ENCODE measurements around the gene AGO3.
"Not testable (repeated sequence)": the region's sequence is repeated elsewhere in the genome, so short reads cannot be mapped to it uniquely, and the experiment has no call there.

Gene AGO3

DNA sequence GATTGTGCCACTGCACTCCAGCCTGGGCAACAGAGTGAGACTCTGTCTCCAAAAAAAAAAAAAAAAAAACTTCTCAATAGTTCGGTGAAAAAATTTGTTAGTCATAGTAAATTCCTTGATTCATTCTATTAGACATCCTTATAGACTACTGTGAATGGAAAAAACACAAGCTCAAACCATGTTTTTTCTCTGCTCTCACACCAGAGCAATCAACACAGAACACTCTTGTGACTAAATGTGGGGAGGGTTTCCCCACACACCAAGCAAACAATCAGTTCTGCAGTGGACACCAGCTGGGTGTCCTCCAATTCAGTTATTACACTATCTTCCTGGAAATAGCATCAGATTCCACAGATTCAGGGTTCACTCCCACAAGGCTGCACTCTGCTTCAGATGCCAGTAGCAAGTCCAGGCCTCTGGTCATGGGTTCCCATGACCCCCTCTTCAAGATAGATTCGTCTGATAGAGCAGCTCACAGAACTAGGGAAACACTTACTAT is 83.9 kb downstream of the AGO3 start:
- DNase-seq = no peak

DNA sequence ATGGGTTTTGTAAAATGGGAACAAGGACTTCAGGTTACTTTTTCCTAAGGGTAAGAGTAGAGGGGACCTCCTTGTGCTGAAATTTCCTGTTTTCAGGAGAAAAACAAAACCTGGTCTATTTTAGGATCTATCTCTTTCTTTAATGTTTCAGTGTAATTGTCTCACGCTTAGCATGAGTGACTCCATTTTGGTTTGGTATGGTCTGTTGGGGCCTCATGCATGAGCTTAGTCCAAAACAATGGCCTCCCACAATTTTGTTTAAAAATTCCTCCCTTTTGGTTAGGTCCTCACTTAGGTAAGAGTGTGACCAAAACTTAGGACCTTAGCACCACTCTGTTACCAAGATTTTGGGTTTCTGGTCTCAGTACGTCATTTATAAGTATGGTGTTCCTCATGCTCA is 85.8 kb downstream of the AGO3 start:
- DNase-seq = no peak

DNA sequence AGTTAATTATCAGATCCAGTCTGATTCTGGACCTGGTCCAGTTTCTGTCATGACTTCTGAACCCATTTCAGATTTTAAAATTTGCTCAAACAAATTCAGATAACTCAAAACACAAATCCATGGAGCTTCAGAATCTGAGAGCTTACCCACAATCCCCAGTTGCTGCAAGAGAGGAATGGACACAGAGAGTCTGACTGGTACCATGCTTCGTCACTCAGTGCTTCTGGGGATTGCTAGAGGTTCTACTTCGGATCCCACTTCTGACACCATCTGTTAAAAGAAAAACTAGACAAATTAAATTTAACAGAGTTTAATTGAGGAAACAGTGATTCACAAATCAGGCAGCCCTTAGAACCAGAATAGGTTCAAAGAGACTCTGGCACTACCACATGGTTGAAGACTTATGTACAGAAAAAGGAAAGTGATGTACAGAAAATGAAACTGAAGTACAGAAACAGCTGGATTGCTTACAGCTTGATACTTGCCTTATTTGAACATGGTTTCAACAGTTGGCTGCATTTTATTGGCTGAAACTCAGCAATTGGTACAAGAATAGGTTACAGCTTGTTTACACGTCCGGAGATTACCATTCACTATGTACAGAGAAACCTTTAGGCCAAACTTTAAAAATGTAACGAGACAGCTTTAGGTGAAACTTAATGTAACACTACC is 92.3 kb downstream of the AGO3 start:
- DNase-seq = no peak

DNA sequence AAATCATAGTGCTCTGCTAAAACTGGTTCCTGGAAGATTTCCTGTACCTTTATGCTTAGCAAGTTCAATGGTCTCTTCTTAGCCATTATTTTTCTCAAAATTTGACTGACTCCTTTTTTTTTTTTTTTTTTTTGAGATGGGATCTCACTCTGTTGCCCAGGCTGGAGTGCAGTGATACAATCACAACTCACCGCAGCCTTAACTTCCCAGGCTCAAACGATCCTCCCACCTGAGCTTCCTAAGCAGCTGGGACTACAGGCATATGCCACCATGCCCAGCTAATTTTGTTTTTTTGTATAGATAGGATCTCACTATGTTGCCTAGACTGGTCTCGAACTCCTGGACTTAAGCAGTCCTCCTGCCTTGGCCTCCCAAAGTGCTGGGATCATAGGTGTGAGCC is 93.1 kb downstream of the AGO3 start:
- DNase-seq = not testable (repeated sequence)

DNA sequence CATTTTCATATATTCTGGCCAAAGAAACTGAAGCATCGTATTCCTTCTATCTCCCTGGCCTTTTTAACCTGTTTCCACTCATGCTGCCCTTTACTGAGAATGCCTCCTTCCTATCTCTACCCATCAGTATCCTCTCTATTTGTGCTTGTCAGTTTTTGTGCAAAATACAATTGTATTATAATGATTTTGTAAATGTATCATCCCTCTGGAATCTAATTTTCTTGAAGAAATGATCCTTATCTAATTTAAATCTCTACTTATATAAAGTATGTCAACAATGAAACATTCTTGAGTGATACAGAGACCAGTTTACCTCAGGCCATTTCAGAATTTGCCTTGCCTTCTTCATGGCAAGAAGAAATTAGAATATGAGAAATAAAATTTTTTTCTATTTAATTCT is 93.9 kb downstream of the AGO3 start:
- no peak for DNase-seq

DNA sequence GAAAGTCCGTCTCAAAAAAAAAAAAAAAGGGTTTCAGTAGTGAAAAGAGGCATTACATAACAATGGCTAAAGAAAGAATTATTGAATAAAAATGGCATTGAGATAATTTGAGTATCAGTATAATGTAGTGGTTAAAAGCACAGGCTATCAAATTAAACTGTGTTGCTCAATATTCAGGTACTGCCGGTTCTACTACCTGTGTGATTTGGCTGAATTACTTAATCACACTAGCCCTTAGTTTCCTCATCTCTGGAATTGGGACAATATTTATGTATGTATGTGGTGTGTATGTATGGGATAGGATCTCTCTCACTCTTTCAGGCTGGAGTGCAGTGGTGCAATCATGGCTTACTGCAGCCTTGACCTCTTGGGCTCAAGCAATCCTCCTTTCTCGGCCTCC is 96.9 kb downstream of the AGO3 start:
- no peak for DNase-seq

DNA sequence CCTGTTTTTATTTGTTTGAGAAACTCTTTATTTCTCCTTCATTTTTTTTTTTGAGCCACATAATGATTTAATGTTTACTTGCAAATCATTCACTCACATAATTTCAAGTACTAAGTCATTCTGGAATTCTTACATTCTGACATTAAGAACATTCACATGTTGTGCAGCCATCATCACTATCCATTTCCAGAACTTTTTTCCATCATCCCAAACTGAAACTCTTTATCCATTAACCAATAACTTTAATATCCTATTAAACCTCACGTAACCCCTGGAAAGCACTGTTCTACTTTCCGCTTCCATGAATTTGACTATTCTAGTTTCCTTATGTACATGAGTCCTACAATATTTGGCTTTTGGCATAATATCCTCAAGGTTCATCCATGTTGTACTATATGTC is 100.5 kb downstream of the AGO3 start:
- DNase-seq = no peak

DNA sequence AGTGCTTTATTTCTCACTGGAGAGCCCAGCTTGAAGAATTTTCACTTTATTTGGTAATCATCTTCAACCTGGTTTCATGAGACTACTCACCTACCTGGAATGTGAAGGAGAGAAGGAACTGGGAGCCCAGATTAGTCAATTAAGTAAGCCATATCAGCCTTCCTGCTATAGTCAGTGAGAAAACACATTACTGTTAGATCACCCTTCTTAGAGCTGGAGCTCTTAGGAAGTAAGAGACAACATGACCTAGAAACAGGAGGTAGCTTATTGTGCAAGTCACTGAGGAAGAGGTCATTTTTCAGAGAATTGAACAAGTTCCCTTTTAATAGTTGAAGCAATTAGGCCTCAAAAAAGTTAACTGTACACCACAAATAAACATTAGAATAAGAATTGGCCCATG is 103.8 kb downstream of the AGO3 start:
- no peak for DNase-seq

DNA sequence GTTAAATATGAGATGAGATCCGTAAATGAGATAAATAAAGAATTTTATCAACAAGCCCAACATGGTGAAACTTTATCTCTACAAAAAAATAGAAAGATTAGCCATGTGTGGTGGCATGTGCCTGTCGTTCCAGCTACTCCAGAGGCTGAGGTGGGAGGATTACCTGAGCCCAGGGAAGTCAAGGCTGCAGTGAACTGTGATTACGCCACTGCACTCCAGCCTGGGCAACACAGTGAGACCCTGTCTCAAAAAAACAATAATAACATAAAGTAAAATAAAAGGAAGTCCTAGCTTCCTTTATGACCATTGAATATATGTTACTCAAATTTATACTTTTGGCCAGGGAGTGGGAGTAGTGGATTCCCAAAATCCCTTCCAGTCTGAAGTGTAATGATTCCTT is 104.2 kb downstream of the AGO3 start:
- DNase-seq = no peak

DNA sequence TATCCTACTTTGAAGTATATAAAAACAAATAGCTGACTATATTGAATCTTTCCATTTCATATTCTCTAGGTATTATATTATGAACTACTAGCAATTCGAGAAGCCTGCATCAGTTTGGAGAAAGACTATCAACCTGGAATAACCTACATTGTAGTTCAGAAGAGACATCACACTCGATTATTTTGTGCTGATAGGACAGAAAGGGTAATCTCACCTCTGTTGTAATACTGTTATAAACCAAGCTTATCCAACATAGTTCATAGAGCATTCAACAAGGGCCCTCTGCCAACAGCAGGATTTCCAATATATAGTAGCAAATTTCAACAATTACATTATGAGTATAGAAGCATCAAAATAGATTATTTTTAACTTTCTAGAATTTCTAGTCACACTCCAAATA is 109.3 kb downstream of the AGO3 start:
- DNase-seq = no peak

DNA sequence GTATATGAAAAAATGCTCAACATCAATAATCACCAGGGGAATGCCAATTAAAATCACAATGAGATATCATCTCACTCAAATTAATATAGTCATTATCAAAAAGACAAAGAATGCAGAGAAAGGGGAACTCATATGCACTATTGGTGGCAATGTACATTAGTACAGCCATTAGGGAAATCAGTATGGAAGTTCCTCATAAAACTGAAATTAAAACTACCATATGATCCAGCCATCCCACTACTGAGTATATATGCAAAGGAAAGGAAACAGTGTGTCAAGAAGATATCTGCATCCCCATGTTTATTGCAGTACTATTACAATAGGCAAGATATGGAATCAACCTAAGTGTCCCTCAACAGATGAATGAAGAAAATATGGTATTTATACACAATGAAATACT is 120.9 kb downstream of the AGO3 start:
- no peak for DNase-seq

DNA sequence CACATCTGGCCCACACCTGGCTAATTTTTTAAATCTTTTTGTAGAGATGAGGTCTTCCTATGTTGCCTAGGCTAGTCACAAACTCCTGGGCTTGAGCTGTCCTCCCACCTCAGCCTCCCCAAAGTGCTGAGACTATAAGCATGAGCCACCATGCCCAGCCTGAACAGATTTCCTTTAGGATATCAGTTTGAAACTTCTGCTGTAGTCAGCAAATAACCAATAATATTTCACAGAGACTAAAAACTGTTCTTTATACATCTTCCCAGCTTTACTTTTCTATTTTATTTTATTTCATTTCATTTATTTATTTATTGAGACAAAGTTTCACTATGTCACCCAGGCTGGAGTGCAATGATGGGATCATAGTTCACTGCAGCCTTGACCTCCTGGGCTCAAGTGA is 123.1 kb downstream of the AGO3 start:
- DNase-seq = no peak

DNA sequence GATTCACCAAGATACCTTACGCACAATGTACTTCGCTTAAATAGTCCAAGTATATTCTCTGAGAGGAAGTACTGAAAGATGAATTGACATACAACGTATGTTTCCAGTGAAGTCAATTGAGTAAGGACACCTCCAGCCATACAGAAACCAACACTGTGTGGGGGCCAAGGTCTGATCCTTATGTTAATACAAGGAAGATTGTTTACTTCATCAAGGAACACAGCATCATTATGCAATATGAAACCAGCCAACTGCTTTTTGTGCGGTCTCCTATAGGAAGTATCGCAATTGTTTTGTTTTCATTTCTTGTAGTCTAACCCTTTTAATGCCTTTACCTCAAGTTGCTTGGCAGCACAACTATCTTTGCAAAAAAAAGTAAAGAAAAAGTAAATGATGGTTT is 124.8 kb downstream of the AGO3 start:
- DNase-seq = no peak

DNA sequence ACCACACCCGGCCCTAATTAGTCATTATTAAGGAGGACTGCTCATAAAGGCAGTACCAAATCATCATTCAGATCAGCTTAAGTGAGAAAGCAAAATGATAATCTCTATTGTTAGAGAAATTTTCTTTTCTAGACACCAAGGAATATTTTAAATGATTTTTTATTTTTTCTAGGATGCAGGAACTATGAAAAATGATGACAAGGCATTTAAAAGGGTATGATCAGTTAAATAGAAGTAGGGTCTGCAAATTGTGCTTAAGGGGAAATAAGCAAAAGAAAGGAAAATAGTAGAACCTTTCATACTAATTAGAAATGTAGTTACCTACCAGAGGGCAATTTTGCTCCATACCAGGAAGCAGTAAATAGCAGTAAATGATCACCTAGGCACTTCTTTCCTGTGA is 131.4 kb downstream of the AGO3 start:
- no peak for DNase-seq

DNA sequence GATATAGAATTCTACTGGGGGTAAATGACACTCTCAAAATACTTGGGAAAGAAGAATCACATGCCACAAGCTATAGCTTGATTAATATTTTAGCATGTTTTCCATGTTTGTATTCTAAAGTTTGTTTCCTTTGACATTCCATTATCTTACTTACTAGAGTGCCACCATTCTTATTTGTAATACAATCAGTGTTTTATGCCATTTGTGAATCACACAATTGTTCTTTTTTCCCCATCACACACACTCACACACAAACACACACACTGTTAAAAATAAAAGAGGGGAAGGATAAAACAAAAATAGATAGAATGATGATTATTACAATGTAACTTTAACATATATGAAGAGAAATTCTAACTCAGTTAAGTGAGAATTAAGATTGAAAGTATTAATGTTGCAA is 137.0 kb downstream of the AGO3 start:
- DNase-seq = no peak

DNA sequence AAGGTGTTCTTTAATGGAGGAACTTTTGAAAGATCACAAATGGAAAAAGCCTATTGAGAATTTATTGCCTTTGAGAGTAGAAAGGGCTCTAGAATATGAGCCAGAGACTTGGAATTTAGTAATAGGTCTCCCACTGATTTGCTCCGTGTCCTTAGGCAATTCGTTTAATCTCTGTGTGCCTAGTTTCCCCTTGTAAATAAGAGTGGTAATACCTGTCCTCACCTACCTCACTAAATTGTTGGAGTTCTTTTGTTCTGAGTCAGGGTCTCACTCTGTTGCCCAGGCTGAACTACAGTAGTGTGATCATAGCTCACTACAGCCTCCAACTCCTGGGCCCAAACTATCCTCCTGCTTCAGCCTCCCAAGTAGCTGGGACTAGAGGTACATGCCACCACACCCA is 138.0 kb downstream of the AGO3 start:
- no peak for DNase-seq

DNA sequence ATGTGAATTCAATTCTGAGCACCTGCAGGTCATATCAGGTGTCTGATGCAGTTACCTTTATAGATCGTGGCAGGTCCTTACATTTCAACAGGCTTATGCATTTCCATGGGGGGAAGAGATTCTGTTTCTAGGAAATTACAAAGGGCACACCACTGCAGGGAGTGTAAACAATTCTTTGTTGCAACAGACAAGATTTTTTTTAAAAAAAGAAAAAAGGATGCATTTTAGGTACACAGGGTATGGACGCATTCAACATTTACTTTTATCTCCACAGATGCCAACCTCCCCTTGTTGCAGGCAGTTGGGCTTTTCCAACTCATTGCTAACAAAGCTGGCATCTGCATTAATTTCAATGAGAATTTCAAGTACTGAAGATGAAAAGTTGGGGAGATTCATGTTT is 139.4 kb downstream of the AGO3 start:
- DNase-seq = no peak

DNA sequence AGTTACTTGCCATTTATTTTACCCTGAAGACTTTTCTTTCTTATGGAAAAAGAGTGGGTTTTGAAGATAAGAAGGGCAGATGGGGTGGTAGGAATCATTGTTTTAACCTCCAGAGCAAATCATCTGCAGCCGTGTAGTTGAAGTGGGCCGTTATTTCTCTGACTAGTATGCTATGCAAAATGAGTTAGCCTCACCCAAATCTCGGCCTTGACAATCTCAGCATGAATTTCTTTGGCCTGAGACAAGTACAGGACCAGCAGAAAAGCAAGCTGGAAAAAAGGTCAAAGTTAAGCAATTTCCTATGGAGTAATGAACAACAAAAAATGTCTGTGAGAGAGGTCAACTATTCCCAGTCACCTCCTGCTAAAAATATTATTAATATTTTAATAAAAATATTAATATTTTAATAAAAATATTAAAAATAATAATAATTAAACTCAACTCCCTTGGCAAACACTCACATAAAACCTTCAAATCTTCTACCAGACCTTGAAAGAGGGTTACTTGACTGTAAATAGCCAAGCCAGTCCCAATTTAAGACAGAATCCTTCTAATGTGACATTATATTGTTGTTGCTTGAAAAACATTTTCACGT is 146.2 kb downstream of the AGO3 start:
- DNase-seq = no peak

DNA sequence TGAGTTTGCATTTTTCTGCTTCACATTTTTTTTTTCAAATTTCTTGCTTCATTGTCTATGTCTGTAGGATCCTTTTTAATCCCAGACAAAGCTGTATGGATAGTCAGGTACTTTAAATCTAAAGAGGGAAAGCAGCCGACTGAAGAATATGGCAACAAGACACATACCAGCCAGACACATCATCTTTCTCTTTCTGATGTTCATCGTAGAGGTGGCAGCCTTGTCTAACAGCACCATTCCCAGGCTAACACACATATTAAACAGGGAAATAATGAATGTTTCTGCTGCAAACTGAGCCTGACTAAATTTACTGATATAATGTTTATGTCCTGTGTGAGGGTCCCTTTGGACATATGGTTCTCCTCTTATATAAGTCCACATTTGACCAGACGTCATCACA is 149.3 kb downstream of the AGO3 start:
- DNase-seq = no peak

DNA sequence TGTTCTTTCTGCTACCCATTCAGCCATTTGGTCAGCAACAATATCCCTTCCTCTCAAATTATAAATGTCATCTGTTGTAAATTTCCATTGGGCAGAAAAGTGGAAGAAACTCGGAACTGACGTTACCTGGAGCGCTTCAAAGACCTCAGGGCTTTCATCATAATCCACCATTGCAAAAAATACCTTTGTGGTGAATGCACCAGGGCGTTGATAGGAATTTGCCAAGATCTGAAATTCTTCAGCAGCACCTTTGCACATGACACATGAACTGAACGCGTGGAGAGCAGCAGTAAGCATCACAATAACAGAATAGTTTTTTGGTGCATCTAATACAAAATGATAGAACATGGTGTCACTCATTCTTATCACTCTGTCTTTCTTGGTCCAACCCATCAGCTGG is 149.9 kb downstream of the AGO3 start:
- no peak for DNase-seq

DNA sequence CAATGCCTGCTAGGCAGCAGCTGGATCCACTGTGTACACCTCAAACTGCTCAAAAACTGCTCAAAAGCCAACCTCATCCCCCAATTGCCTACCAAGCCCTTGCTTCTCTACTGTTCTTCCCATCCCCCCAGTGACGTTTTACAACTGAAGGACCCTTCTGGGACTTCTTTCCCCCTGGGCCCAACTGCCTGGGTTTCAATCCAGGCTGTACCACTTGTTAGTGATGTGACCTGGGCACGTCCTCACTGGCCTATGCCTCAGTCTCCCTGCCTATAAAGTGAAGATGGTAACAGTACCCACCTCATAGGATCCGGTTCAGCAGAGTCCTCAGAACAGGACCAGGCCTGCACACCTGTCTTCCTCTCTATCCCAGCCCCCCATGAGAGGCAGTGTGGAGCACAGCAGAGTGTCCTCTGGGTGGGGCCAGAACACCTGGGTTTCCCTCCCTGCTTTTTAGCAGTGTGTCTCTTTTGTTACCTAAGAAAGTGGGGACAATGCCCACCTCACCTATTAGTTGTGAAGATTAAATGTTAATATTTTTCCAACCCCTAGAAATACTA is 151.1 kb downstream of the AGO3 start:
- no peak for DNase-seq

DNA sequence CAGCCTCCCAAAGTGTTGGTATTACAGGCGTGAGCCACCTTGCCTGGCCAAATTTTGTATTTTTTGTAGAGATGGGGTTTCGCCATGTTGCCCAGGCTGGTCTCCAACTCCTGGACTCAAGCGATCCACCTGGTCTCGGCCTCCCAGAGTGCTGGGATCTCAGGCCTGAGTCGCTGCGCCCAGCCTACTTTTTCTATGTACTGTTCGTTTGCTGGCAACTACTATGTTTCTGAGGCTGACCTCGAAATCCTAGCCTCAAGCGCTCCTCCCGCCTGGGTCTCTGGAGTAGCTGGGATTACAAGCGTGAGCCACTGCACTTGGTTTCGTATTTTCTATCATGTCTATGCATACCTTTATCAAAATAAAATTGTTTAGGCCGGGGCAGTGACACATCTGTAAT is 152.3 kb downstream of the AGO3 start:
- no peak for DNase-seq

DNA sequence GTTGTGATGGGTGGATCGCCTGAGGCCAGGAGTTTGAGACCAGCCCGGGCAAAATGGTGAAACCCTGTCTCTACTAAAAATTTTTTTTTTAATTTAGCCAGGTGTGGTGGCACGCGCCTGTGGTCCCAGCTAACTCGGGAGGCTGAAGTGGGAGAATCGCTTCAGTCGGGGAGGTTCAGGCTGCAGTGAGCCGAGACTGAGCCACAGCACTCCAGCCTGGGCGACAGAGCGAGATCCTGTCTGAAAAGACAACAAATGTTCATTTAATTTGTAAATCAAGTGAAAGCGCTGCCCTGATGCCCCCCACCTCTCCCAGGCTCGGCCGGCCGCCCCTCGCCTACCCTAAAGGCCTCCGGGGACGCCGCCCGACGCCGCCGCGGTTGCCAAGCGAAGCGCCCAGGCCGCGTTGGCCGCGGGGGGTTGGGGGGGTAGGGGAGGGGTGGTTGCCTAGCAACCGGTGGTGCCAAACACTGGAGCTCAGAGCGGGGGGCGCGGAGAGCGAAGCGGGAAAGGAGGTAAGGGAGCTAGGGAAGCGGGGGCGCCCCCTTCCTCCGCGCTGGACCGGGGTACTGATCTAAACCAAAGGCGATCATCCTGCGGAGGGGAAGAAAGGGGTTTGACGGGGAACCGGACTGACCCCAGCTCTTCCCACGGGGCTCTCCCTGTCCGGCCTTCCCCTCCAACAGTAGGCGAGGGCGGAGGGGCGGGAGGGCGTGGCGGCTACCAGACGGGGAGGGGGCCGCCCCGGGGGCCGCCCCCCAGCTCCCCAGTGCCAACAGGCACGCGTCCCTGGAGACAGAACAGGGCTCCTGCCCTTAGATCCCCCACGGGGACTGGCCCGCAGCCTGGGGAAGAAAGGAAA is 153.0 kb downstream of the AGO3 start, which contains the start of gene TEKT2:
TSS of gene TEKT2 (plus strand) at position 460 of the 862 bp plus-strand sequence. CDS start 828 bp downstream, outside the sequence.
- DNase-seq = peak; percentile 84
